ENCODE results near the gene BTBD18.

DNA sequence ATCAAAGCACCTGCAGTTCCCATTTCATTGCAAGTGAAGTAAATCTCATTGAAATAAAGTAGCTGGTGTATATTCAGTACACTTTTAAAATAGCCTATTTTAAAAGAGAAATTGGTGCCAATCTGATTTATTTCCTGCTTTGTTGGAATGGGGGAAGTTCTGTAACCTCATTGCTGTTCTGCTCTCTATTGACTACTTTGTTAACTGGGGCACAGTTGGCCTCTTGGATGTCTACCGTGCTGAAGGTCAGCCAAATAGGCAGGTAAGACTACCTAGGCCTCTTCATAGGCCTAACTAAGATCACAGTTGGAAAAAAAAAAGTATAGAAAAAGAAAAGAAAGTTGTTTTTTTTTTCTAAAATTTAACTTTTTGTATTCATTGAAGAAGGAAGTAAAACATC is 19.2 kb upstream of the BTBD18 start:
- TF ChIP-seq CTCF (IDR thresholded peaks at IDR 0.05), result no peak
- TF ChIP-seq POLR2A (IDR thresholded peaks at IDR 0.05), result no peak
- TF ChIP-seq POLR2AphosphoS5 (IDR thresholded peaks at IDR 0.05), result no peak
